HG02970 (cell line): ENCODE data around the gene OR4N5.
"Not testable (repeated sequence)": the region's sequence is repeated elsewhere in the genome, so short reads cannot be mapped to it uniquely, and the experiment has no call there.

Source experiments
- ATAC-seq: cut with Tn5 transposase; IDR thresholded peaks from one replicate; pipeline ENCODE4 v1.9.1; 2021; ENCODE audit warnings: mild to moderate bottlenecking, moderate library complexity, moderate number of reproducible peaks; ENCODE audit not compliant: unreplicated experiment, low FRiP score

OR4N5 gene, protein sequence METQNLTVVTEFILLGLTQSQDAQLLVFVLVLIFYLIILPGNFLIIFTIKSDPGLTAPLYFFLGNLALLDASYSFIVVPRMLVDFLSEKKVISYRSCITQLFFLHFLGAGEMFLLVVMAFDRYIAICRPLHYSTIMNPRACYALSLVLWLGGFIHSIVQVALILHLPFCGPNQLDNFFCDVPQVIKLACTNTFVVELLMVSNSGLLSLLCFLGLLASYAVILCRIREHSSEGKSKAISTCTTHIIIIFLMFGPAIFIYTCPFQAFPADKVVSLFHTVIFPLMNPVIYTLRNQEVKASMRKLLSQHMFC

DNA sequence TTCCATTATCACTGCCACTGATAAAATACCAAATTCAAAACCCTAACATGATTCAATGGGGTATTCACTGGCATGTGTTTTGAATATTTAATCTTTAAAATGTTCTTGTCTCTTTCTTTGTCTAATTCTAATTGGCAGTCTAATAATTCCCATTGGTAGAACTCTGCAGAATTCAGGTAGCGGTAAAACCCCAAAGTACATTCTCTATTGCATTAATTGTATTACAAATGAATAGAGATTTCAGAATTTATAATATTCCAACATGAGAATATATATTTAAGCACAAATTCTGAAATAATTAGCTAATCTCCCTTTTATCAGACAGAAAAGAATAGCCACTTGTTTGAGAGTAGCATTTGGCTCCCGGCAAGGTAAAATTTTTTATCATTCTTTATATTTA is at the start of gene OR4N5:
Gene OR4N5 (plus strand): TSS at position 301 of the 400 bp plus-strand sequence. CDS start 4,916 bp downstream, outside the sequence.
- no peak for ATAC-seq

DNA sequence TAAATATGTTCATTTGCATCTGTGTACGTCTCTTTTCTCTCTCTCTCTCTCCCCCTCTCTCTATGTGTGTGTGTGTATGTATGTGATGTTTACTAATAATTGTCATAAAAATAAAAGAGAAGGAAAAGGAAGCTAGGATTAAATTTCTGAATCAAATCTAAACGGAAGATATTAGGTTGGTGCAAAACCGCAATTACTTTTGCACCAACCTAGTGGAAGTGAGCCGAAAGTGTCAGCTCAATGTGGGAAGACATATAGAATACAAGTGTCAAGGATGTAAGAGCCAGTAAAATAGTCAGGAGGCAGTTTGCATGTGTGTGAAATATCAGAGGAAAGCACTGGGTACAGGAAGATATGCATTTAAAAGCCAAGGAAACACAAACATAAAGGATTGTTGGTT is 46.6 kb upstream of the OR4N5 start:
- no peak for ATAC-seq

DNA sequence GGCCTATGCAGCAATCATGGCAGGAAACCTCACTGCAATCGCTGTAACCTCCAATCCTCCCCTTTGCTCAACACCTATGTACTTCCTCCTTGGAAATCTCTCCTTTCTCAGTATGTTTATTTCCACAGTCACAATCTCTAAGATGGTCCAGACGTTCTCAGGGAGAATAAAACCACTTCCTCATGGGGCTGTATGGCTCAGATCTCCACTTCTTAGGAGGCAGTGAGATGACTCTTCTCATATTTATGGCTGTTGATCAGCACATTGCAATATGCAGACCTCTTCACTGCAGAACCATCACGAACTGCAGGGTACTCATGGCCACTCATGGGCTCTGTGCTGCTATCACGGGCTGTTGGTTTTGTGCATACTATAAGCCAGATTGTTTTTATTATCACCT is 45.2 kb upstream of the OR4N5 start:
- no peak for ATAC-seq

DNA sequence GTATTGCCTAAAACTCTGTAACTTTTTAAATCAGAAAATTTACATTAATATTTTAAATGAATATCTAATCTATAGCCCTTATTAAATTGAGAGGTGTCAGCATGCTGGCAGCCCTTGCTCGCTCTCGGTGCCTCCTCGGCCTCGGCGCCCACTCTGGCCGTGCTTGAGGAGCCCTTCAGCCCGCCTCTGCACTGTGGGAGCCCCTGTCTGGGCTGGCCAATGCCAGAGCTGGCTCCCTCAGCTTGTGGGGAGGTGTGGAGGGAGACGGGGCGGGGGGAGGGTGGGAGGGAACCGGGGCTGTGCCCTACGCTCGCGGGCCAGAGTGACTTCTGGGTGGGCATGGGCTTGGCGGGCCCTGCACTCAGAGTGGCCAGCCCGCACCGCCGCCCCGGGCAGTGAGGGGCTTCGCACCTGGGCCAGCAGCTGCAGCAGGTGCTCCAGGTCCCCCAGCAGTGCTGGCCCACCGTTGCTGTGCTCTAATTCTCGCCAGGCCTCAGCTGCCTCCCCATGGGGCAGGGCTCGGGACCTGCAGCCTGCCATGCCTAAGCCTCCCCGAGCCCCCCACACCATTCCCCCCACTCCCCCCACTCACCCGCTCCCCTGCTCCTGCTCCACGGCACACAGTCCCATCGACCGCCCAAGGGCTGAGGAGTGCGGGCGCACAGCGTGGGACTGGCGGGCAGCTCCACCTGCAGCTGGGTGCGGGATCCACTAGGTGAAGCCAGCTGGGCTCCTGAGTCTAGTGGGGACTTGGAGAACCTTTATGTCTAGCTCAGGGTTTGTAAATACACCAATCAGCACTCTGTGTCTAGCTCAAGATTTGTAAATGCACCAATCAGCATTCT is 39.5 kb upstream of the OR4N5 start:
- ATAC-seq: not testable (repeated sequence)

DNA sequence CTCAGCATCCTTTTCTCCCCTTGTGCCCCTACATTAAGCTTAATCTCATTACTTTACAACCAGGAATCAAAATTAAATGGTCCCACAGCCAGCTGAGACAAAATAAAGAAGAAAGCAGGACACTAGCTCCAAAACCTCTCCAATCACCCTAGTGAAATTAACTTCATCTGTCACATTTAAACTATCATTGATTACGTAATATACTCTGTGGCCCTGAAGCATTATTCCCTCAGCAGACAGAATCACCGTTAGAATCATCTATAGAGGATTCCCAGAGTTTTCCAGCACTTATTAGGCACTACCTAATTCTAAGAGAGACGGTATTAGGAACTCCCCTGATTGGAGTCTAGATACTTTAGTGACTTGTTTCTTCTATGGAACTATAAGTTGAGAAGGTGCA is 28.2 kb upstream of the OR4N5 start, which contains the start of gene OR4K17:
Gene OR4K17 (plus strand): TSS at position 302 of the 400 bp plus-strand sequence. CDS start 6,761 bp downstream, outside the sequence.
- no peak for ATAC-seq

DNA sequence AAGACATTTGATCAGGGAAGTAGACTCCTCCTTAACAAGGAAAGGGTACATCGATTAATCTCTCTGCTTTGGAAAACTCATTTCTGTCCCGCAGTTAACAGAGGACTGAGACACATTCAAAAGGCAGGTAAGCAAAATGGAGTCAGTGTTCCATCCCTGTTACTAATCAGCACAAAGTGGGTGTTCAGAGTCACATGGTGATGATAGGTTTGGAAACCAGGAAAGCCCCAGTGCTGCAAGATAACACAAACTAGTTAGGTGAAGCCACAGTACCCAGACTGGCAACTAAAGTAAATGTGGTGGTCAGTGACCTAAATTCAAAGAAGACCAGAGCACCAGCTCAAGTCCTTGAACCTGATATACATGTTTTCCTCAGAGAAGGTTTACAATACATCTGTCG is 26.3 kb upstream of the OR4N5 start:
- ATAC-seq: no peak

DNA sequence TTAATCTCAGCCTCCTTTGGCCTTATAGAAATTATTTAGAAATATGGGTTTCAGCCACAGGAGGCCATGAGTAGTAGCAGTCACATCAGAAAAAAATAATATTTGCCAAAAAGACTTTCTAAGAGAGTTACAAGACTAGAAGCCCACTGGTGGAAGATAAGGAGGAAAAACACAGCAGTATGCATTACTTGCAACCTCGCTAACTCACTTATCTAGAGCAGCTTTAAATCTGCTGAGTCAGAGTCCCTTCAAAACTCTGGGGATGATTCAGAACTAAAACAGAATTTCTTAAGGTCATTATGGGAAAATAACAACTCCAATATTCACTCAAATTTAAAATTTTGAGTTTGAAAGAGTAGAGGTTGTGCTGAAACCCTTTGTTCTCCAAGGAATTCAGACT is 21.9 kb upstream of the OR4N5 start:
- ATAC-seq: no peak

DNA sequence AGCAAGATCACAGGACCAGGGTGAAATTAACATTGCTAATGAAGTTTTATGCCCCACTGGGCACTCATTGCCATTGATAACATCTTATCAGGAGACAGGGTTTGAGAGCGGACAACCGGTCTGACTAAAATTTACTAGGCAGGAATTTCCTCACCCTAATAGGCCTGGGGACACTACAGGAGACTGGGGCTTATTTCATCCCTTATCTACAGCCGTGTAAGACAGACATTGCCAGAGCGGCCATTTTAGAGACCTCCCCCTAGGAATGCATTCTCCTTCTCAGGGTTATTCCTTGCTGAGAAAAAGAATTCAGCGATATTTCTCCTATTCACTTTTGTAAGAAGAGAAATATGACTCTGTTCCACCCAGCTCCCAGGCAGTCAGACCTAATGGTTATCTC is 19.8 kb upstream of the OR4N5 start:
- no peak for ATAC-seq

DNA sequence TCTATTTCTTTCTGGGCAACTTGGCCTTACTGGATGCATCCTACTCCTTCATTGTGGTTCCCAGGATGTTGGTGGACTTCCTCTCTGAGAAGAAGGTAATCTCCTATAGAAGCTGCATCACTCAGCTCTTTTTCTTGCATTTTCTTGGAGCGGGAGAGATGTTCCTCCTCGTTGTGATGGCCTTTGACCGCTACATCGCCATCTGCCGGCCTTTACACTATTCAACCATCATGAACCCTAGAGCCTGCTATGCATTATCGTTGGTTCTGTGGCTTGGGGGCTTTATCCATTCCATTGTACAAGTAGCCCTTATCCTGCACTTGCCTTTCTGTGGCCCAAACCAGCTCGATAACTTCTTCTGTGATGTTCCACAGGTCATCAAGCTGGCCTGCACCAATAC is 5.3 kb downstream of the OR4N5 start:
- no peak for ATAC-seq

DNA sequence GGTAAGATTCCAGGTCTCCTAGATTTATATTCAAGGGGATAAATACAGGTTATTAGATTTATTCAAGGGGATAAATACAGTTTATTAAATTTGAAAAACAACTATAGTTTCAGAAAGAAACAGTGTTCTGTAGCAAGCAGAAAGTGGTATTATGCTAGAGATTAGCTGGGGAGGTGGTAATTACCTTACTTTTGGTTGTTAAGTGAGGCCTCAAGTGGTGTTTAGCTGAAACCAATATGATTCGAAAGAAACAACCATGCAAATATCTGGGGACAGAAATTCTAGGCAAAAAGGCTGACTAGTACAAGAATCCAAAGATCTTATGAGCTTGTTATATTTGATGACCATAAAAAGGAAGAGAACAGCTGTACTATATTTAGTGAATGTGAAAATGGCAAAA is 6.2 kb downstream of the OR4N5 start:
- ATAC-seq: no peak

DNA sequence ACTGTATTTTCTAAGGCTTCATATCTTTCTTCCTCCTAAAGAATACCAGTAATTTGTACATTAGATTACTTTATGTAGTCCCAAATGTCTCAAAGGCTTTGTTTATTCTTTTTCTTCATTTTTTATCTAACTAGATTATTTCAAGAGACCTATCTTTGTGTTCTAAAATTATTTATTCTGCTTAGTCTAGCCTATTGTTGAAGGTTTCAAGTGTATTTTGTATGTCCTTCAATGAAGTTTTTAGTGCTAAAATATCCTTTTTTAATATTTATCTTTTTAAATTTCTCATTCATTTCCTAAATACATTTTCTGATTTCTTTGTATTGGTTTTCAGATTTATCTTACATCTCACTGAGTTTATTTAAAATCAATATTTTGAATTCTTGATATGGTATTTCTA is 25.8 kb downstream of the OR4N5 start:
- no peak for ATAC-seq

DNA sequence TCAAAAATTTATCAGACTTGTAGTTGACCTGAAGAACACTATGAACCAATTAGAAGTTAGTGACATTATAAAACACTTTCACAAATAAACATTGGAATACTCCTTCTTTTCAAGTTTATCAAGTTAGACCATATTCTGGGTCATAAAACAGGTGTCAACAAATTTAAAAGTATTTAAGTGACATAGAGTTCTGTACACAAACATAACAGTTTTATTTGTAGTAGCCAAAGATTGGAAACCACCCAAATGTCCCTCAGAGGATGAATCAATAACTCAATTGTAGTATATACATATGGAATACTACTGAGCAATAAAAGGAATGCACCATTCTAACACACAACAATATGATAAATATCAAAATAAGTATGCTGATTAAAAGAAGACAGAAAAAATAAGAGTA is 28.5 kb downstream of the OR4N5 start:
- ATAC-seq: no peak

DNA sequence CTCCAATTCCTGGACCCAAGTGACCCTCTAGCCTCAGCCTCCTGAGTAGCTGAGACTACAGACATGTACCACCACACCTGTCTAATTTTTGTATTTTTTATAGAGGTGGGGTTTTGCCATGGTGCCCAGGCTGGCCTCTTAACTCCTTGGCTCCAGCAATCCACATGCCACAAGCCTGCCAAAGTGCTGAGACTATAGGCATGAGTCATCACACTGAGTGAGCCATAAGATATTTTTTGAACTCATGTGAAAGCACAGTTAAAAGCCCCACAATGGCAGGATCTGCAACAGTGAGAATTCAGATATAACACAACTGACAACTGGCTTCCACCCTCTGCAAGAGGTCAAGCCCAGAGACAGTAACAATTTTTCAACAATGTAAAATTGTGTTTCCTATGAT is 31.2 kb downstream of the OR4N5 start:
- ATAC-seq: not testable (repeated sequence)

DNA sequence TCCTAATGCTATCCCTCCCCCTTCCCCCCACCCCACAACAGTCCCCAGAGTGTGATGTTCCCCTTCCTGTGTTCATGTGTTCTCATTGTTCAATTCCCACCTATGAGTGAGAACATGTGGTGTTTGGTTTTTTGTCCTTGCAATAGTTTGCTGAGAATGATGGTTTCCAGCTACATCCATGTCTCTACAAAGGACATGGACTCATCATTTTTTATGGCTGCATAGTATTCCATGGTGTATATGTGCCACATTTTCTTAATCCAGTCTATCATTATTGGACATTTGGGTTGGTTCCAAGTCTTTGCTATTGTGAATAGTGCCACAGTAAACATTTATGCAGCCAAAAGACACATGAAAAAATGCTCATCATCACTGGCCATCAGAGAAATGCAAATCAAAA is 35.6 kb downstream of the OR4N5 start:
- ATAC-seq: not testable (repeated sequence)

DNA sequence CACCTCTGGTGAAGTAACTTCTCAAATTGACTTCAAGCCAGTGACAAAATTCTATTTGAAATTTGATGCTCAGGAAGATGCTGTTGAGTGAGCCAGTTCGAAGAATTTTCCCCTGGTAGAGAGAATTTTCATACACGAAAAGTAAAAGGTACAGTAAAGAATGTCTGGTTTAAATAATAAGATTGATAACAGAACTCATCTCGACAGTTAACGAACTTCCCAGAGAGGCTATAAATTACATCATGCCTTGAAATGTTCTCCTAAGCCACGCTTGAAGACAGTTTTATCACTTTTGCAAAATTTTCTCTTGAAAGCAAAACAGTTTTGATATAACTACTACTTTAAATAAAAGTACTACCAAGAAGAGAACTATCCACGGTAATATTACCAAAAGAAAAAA is 37.7 kb downstream of the OR4N5 start:
- no peak for ATAC-seq

DNA sequence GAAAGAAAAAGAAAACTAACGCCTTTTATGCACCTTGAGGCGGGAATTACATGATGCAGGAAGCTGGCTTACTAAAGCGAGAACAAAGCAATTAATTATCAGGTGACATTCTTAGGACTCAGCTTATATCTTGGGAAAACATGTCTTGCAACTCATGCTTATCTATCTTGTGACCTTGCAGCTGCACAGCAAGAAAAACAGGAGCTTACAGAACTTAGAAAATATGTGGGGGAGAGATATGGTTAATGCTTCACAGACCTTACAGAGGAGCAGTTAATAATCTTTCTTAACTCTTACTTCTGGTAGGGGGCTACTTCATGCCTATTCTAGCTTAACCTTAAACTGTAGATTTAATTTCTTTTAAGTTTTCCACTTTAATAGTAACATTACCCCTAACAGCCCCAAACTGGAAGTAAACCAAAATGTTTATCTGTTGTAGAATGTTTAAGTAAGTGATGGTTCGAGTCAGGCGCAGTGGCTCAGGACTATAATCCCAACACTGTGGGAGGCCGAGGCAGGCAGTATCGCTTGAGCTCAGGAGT is 38.9 kb downstream of the OR4N5 start:
- ATAC-seq: no peak

DNA sequence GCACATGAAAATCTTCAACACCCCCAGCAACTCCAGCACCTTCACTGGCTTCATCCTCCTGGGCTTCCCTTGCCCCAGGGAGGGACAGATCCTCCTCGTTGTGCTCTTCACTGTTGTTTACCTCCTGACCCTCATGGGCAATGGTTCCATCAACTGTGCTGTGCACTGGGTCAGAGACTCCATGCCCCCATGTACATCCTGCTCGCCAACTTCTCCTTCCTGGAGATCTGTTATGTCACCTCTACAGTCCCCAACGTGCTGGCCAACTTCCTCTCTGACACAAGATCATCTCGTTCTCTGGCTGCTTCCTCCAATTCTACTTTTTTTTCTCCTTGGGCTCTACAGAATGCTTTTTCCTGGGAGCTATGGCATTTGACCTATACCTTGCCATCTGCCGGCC is 40.6 kb downstream of the OR4N5 start:
- no peak for ATAC-seq

DNA sequence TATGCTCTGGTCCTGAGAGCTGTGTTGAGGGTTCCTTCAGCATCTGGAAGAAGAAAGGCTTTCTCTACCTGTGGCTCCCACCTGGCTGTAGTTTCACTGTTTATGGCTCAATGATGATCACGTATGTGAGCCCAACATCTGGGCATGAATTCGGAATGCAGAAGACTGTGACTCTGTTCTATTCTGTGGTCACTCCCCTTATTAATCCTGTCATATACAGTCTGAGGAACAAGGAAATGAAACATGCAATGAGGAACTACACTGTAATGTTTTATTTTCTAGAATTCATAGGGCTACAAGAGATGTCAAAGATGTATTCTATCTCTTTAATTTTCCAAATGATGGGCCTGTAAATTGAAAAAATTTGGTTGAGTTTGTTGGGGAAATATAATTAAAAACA is 41.3 kb downstream of the OR4N5 start:
- no peak for ATAC-seq

DNA sequence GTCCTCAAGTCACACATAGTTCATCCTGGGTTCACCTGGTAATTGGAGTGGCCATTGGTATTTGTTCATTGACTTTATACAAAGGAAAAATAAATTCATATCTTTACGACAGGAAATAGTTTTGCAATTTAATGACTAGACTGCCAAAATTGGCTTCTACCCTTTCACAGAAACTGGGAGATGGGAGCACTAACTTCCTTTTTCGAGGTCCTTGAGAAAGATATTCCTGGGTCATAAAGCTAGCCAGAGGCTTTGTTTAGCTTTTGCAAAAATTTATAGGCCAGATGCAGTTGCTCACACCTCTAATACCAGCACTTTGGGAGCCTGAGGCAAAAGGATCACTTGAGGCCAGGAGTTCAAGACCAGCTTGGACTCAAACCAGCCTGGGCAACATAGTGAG is 41.9 kb downstream of the OR4N5 start:
- no peak for ATAC-seq

DNA sequence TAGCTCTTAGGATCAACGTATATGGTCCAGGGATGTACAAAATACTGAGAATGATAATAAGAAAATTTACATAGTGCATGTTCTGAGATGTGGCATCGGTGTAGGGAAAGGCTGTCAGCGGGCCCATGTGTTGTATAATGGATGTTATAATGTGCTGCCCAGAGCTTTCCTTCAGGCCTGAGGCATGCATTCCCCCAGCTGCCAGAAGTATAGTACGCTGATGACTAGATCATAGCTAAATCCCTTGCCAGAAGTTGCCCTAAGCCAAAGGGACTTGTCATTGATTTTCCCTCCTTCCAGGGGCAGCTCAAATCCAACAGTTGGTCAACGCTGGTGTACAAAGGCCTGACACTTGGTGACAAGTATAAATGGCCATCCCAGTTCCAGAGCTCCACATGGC is 45.6 kb downstream of the OR4N5 start:
- ATAC-seq: no peak

DNA sequence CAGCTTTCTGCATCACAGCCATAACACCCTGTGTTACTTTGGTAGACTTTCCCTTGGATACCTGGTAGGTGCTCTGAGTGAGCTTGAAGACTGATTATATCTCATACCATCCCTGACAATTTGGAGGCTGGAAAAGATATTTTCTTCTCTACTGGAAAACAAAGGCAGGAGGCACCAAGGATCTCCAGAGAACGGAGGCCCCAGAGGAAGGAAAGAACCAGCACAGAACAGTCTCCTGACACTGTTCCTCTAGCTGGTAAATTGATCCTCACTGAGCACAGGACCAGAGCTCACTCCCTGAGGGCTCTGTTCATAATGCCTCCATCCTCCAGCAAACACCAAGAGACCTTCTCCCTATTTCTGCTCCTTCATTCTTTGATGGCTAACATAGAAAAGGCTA is 52.0 kb downstream of the OR4N5 start, which contains the start of gene OR11G2:
Gene OR11G2 (plus strand): TSS at position 301 of the 400 bp plus-strand sequence. CDS start 6,542 bp downstream, outside the sequence.
- no peak for ATAC-seq
